ENCODE measurements around the gene CCDC70.

DNA sequence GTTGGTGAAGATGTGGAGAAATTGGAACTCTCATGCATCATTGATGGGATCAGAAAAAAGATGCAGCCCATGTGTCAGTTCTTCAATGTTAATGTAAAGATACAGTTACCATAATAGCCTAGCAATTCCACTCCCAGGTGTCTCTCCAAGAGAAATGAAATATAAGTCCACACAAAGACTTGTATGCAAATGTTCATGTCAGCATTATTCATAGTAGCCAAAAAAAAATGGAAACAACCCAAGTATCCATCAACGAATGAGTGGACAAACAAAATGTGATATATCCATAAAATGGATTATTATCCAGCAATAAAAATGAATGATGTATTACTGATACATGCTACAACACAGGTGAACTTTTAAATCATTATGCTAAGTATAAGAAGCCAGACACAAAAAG lies 38.7 kb downstream of the CCDC70 start:
- TF ChIP-seq, protein P1, sequence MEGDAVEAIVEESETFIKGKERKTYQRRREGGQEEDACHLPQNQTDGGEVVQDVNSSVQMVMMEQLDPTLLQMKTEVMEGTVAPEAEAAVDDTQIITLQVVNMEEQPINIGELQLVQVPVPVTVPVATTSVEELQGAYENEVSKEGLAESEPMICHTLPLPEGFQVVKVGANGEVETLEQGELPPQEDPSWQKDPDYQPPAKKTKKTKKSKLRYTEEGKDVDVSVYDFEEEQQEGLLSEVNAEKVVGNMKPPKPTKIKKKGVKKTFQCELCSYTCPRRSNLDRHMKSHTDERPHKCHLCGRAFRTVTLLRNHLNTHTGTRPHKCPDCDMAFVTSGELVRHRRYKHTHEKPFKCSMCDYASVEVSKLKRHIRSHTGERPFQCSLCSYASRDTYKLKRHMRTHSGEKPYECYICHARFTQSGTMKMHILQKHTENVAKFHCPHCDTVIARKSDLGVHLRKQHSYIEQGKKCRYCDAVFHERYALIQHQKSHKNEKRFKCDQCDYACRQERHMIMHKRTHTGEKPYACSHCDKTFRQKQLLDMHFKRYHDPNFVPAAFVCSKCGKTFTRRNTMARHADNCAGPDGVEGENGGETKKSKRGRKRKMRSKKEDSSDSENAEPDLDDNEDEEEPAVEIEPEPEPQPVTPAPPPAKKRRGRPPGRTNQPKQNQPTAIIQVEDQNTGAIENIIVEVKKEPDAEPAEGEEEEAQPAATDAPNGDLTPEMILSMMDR (conservative IDR thresholded peaks at IDR 0.05; ENCODE audit: low read depth, low read length), result no peak
- no peak for TF ChIP-seq EZH2 (IDR thresholded peaks at IDR 0.05; ENCODE audit: low read length, unreplicated experiment)
